ENCODE results near the gene INPP4A. TPM values are rescaled to one million over a fixed set of nuclear protein-coding genes. Genes with fewer than 3 reads are reported as not detected.

Gene INPP4A
- total and polyA plus RNA-seq, 2 of the 13 experiments (the other 11 are each of a cell fraction or from before 2014, with no cell fraction given) = 10.1 to 10.9 TPM

DNA sequence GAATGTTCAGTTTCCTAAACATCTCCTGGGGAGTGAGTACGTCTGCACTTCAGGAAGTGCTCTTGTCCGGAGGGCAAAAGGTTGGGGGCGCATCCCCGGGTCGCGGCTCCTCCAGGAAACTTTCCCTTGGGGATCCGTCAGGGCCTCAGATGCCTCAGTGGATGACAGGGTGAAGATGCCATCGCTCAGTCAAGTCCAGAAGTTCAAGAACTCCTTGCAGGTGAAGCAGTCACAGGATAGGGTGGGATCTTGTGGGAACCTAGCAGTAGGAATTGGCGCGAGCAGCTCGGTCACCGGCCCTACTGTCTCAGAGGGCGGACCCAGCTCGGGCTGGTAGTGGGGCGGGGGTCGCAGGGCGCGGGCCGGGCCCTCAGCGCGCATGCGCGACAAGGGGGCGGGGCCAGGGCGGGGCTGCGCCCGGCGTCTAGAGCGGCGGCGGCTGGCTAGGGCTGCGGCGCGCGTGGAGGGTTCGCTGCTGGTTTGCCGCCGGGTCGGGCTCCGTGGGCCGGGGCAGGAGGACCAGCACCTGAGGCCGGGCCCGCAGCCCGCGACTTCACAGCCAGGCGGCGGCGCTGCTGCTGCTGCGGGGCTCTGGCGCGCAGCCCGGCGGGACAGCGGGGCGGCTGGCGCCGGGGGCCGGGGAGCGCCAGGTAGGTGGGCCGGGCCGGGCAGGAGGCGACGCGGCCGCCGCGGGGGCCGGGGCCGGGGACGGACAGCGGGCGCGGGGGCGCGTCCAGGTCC is at the start of gene INPP4A (continued):
- TF ChIP-seq ELK4 (CRISPR knock-in tag; IDR thresholded peaks at IDR 0.05; ENCODE audit: borderline replicate concordance) = no peak
- TF ChIP-seq ZSCAN31 (CRISPR knock-in tag; IDR thresholded peaks at IDR 0.05; ENCODE audit: low read depth) = no peak; the same call in 1 of the 2 replicates
- peak; percentile 58; the same call in 1 of the 2 replicates for TF ChIP-seq PHF21A (CRISPR knock-in tag; IDR thresholded peaks at IDR 0.05)
- no peak for TF ChIP-seq ZNF3 (CRISPR knock-in tag; IDR thresholded peaks at IDR 0.05)
- TF ChIP-seq, protein P1, sequence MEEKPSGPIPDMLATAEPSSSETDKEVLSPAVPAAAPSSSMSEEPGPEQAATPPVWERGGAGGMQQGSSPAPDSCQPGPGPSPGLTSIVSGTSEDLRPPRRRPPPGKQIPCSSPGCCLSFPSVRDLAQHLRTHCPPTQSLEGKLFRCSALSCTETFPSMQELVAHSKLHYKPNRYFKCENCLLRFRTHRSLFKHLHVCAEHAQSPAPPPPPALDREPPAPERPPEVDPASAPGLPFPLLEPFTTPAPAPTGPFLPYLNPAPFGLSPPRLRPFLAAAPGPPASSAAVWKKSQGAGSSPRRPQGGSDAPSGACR (CRISPR knock-in tag; IDR thresholded peaks at IDR 0.05) = no peak
- TF ChIP-seq HHEX (CRISPR knock-in tag; IDR thresholded peaks at IDR 0.05) = no peak
- 0 out of 2 replicates have a peak, but pooled peaks have one; percentile 28 for TF ChIP-seq RFXAP (CRISPR knock-in tag; IDR thresholded peaks at IDR 0.05; ENCODE audit: borderline replicate concordance)
- no peak for TF ChIP-seq PAWR (CRISPR knock-in tag; IDR thresholded peaks at IDR 0.05; ENCODE audit: borderline replicate concordance)
- no peak for TF ChIP-seq ZFYVE20 (CRISPR knock-in tag; IDR thresholded peaks at IDR 0.05; ENCODE audit: borderline replicate concordance, low read depth)
- TF ChIP-seq EZH2 (conservative IDR thresholded peaks at IDR 0.05; ENCODE audit: low read depth, low read length) = no peak
- TF ChIP-seq ZNF883 (CRISPR knock-in tag; IDR thresholded peaks at IDR 0.05; ENCODE audit: not compliant biosample characterization) = no peak
- TF ChIP-seq ZFP37 (CRISPR knock-in tag; IDR thresholded peaks at IDR 0.05; ENCODE audit: borderline replicate concordance) = no peak
- TF ChIP-seq ZNF773 (CRISPR knock-in tag; IDR thresholded peaks at IDR 0.05; ENCODE audit: borderline replicate concordance) = no peak; the same call in 1 of the 2 replicates
- TF ChIP-seq PTBP1 (IDR thresholded peaks at IDR 0.05; ENCODE audit: low read depth, low read length, poor library complexity, severe bottlenecking) = no peak
- TF ChIP-seq ERF (CRISPR knock-in tag; IDR thresholded peaks at IDR 0.05) = 0 out of 2 replicates have a peak, but pooled peaks have one; percentile 35
- TF ChIP-seq SRF (IDR thresholded peaks at IDR 0.05; ENCODE audit: low read depth, low read length) = no peak
- 0 out of 2 replicates have a peak, but pooled peaks have one; percentile 36 for TF ChIP-seq ZNF747 (CRISPR knock-in tag; IDR thresholded peaks at IDR 0.05; ENCODE audit: borderline replicate concordance)
- no peak for TF ChIP-seq GTF2F1 (IDR thresholded peaks at IDR 0.05; ENCODE audit: low read length)
- TF ChIP-seq EHMT2 (IDR thresholded peaks at IDR 0.05; ENCODE audit: borderline replicate concordance, low read depth, low read length) = no peak
- TF ChIP-seq TEF (CRISPR knock-in tag; IDR thresholded peaks at IDR 0.05) = no peak
- TF ChIP-seq JARID2 (CRISPR knock-in tag; IDR thresholded peaks at IDR 0.05; ENCODE audit: insufficient replicate concordance) = peak; percentile 66
- no peak for TF ChIP-seq ATM (IDR thresholded peaks at IDR 0.05; ENCODE audit: borderline replicate concordance)
- peak; percentile 31; the same call in 1 of the 2 replicates for TF ChIP-seq MLX (CRISPR knock-in tag; IDR thresholded peaks at IDR 0.05)
- no peak for TF ChIP-seq SOX6 (IDR thresholded peaks at IDR 0.05)
- 0 out of 2 replicates have a peak, but pooled peaks have one; percentile 18 for TF ChIP-seq SOX6 (CRISPR knock-in tag; IDR thresholded peaks at IDR 0.05)
- no peak for TF ChIP-seq ZNF20 (CRISPR knock-in tag; IDR thresholded peaks at IDR 0.05)
- no peak for TF ChIP-seq ZNF337 (CRISPR knock-in tag; IDR thresholded peaks at IDR 0.05; ENCODE audit: borderline replicate concordance, low read depth)
- TF ChIP-seq TGIF2 (CRISPR knock-in tag; IDR thresholded peaks at IDR 0.05) = no peak
- TF ChIP-seq ZNF317 (CRISPR knock-in tag; IDR thresholded peaks at IDR 0.05) = no peak
